ENCODE data around the gene DCXR. TPM values are rescaled to one million over a fixed set of nuclear protein-coding genes. Genes with fewer than 3 reads are reported as not detected.

DCXR gene
- total RNA-seq, 1 experiment from 2014 or later = 120 TPM

DNA sequence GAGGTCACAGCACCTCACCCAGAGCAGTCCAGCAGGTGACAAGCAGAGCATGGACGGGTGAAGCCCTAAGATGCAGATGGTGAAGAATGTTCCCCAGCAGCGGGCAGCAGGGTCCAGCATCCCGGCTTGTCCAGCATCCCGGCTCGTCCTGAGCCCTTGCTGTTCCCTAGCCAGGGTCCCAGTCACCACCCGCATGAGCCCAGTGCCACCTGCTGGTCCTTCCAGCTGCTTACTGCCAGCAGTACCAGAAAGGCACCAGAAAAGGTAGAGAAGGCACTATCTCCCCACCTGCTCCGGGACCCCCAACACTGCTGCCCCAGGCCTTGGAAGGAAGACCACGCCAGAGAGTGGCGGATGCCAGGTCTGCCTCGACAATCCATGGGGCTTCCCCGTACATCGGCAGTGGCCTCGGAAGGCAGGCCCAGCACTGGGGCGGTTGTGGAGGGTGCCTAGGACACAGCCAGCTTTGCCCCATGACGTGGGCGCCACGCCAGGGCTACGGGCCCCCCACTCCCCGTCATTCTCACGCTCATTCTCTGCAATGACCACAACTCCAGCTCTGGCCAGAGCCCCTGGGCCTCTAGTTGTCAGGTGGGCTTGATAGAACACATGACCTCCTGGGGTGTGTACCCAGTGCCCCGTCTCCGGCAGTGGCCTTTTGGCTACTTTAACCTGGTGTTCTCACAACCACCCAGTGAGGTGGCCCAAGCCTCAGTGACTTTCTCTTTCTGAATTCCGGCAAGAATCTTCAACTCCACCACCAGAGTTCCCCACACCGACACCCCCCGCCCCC, 16.2 kb downstream of the DCXR start:
- BruUV-seq (replicated peaks) = TSS peak; percentile 48
- H3K9me2 ChIP-seq (ENCODE audit: insufficient read depth) = no peaks in the 10 kb centered on the region
- peak overlapping the region; percentile 84; the same call in 1 of the 2 replicates for H3K4me3 ChIP-seq
- H3K4me2 ChIP-seq = peak overlapping the region; percentile 89
- peaks cover 11% of the 10 kb centered on the region; the same call in 1 of the 2 replicates for H3K79me2 ChIP-seq (ENCODE audit: low read depth)
- H3K27me3 ChIP-seq (ENCODE audit: insufficient read depth, low read depth) = no peaks in the 10 kb centered on the region
- intact Hi-C loops (cut with micrococcal nuclease; ENCODE audit: unreplicated experiment) = loop anchor here (1.0 to 5.0 kb wide), 2 partner anchors 62 to 339 kb away; partner anchors contain the start of genes ARL16 and HGS
- H3K9me3 ChIP-seq (ENCODE audit: insufficient read depth, low read depth) = no peaks in the 10 kb centered on the region
- ChIA-PET POLR2A (ENCODE audit: unreplicated experiment) (interaction anchor here (0.6 kb wide), 1 partner anchor 154 kb away, joined by 3 read pairs; no protein-coding TSS in a partner anchor), CTCF (interaction anchor here (1.5 to 3.2 kb wide), 5 partner anchors 16 to 109 kb away, joined by 3 to 18 read pairs (median 5); partner anchors contain the start of genes DCXR and NOTUM)
- no peak overlapping the region for H2AFZ ChIP-seq
- H3K4me1 ChIP-seq (replicated peaks; ENCODE audit: insufficient read depth) = peaks cover 6% of the 10 kb centered on the region; the same call in 1 of the 2 replicates
- no peak overlapping the region for H3K27ac ChIP-seq
- peak; percentile 45 to 85 for DNase-seq
- no peaks in the 10 kb centered on the region for H3K36me3 ChIP-seq (ENCODE audit: low read depth)
- H3F3A ChIP-seq (ENCODE audit: insufficient read depth, low read depth) = peaks cover 6% of the 10 kb centered on the region; the same call in 1 of the 2 replicates
- H4K20me1 ChIP-seq (ENCODE audit: insufficient read depth) = peaks cover 5% of the 10 kb centered on the region; the same call in 1 of the 2 replicates
- no peak for TF ChIP-seq EZH2 (IDR thresholded peaks at IDR 0.05; ENCODE audit: low read depth)
- TF ChIP-seq, protein P1, sequence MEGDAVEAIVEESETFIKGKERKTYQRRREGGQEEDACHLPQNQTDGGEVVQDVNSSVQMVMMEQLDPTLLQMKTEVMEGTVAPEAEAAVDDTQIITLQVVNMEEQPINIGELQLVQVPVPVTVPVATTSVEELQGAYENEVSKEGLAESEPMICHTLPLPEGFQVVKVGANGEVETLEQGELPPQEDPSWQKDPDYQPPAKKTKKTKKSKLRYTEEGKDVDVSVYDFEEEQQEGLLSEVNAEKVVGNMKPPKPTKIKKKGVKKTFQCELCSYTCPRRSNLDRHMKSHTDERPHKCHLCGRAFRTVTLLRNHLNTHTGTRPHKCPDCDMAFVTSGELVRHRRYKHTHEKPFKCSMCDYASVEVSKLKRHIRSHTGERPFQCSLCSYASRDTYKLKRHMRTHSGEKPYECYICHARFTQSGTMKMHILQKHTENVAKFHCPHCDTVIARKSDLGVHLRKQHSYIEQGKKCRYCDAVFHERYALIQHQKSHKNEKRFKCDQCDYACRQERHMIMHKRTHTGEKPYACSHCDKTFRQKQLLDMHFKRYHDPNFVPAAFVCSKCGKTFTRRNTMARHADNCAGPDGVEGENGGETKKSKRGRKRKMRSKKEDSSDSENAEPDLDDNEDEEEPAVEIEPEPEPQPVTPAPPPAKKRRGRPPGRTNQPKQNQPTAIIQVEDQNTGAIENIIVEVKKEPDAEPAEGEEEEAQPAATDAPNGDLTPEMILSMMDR (conservative IDR thresholded peaks at IDR 0.05) = peak; percentile 73

GRCh38 chr17:82020572-82021106, 16.9 kb downstream of the DCXR start:
- peak overlapping the region; percentile 89; the same call in 1 of the 2 replicates for H3K4me2 ChIP-seq
- BruUV-seq (replicated peaks) = no TSS peak
- CTCF ChIA-PET = interaction anchor here (0.6 to 3.2 kb wide), 8 partner anchors 17 to 305 kb away, joined by 3 to 18 read pairs (median 5); partner anchors contain the start of genes DCXR and NOTUM

More at GRCh38 chr17:82020572-82021106, 16.9 kb downstream of the DCXR start:
- Histone ChIP-seq H3K9me3 (ENCODE audit: insufficient read depth, low read depth) (no peaks in the 10 kb centered on the region), H3K79me2 (ENCODE audit: low read depth) (peaks cover 11% of the 10 kb centered on the region; the same call in 1 of the 2 replicates), H4K20me1 (ENCODE audit: insufficient read depth) (peaks cover 5% of the 10 kb centered on the region; the same call in 1 of the 2 replicates), H3K4me1 (replicated peaks; ENCODE audit: insufficient read depth) (peaks cover 6% of the 10 kb centered on the region; the same call in 1 of the 2 replicates), H3K27ac (no peak overlapping the region), H3K27me3 (ENCODE audit: insufficient read depth, low read depth) (no peaks in the 10 kb centered on the region), H3K36me3 (ENCODE audit: low read depth) (no peaks in the 10 kb centered on the region), H3K4me3 (no peak overlapping the region), H2AFZ (no peak overlapping the region), H3F3A (ENCODE audit: insufficient read depth, low read depth) (peaks cover 6% of the 10 kb centered on the region; the same call in 1 of the 2 replicates), H3K9me2 (ENCODE audit: insufficient read depth) (no peaks in the 10 kb centered on the region)
- POLR2A ChIA-PET (ENCODE audit: unreplicated experiment) = interaction anchor here (0.6 to 0.7 kb wide), 2 partner anchors 11 to 153 kb away, joined by 3 to 13 read pairs; no protein-coding TSS in a partner anchor
- no peak for DNase-seq
- no peak for TF ChIP-seq EZH2 (IDR thresholded peaks at IDR 0.05; ENCODE audit: low read depth)
- TF ChIP-seq, protein P1 (conservative IDR thresholded peaks at IDR 0.05) = no peak
- intact Hi-C loops (cut with micrococcal nuclease; ENCODE audit: unreplicated experiment) = loop anchor here (1.0 to 5.0 kb wide), 2 partner anchors 61 to 338 kb away; partner anchors contain the start of genes ARL16 and HGS
